ENCODE measurements around the gene FAM98C. TPM values are rescaled to one million over a fixed set of nuclear protein-coding genes. Genes with fewer than 3 reads are reported as not detected.
"Not testable (repeated sequence)": the region's sequence is repeated elsewhere in the genome, so short reads cannot be mapped to it uniquely, and the experiment has no call there.

The FAM98C gene
- total RNA-seq, 4 donors from 2014 or later: 8.7 to 27.1 (median 15.9) TPM

GRCh38 chr19:38411041-38411712, 8.3 kb downstream of the FAM98C start:
- TF ChIP-seq POLR2A (IDR thresholded peaks at IDR 0.05) (no peak), EP300 (IDR thresholded peaks at IDR 0.05) (no peak), POLR2AphosphoS5 (IDR thresholded peaks at IDR 0.05) (no peak)
- TF ChIP-seq, protein P1, sequence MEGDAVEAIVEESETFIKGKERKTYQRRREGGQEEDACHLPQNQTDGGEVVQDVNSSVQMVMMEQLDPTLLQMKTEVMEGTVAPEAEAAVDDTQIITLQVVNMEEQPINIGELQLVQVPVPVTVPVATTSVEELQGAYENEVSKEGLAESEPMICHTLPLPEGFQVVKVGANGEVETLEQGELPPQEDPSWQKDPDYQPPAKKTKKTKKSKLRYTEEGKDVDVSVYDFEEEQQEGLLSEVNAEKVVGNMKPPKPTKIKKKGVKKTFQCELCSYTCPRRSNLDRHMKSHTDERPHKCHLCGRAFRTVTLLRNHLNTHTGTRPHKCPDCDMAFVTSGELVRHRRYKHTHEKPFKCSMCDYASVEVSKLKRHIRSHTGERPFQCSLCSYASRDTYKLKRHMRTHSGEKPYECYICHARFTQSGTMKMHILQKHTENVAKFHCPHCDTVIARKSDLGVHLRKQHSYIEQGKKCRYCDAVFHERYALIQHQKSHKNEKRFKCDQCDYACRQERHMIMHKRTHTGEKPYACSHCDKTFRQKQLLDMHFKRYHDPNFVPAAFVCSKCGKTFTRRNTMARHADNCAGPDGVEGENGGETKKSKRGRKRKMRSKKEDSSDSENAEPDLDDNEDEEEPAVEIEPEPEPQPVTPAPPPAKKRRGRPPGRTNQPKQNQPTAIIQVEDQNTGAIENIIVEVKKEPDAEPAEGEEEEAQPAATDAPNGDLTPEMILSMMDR (IDR thresholded peaks at IDR 0.05): no peak
- no peak overlapping the region for H3K27ac ChIP-seq
- 64 to 78% methylated on average over 2 to 4 of the region's 13 CpGs for WGBS, 2 donors (ENCODE audit: low coverage in 1 of 2)
- no peak overlapping the region for H3K4me3 ChIP-seq
- no peaks in the 10 kb centered on the region for H3K9me3 ChIP-seq
- no peak for ATAC-seq
- peaks cover 0 to 27% of the 10 kb centered on the region in 2 donors for H3K36me3 ChIP-seq
- no peaks in the 10 kb centered on the region for H3K4me1 ChIP-seq
- peaks cover 32% of the 10 kb centered on the region for H3K27me3 ChIP-seq

DNA sequence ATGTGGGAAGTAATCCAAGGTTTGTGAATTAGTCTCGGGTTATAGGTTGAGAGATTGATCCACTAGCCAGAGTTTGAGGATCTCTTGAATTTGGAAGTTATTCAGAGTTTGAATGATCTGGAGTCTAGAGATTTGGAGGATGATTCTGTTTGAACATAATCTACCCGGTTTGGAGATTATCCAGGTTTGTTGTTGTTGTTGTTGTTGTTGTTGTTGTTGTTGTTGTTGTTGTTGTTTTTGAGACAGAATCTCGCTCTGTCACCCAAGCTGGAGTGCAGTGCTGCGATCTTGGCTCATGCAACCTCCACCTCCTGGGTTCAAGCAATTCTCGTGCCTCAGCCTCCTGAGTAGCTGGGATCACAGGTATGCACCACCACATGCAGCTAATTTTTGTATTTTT, 9.0 kb downstream of the FAM98C start:
- not testable (repeated sequence) for H3K4me3 ChIP-seq, H3K4me1 ChIP-seq, ATAC-seq, H3K27ac ChIP-seq, H3K9me3 ChIP-seq
- H3K36me3 ChIP-seq: peaks cover 0 to 19% of the 10 kb centered on the region in 2 donors
- peaks cover 35% of the 10 kb centered on the region for H3K27me3 ChIP-seq
- 82 to 92% methylated on average over 2 to 3 of the region's 5 CpGs for WGBS, 2 donors (ENCODE audit: low coverage in 1 of 2)

- WGBS, 2 donors (ENCODE audit: low coverage in 1 of 2): 89 to 90% methylated on average over 5 to 8 of the region's 8 CpGs
- no peak for ATAC-seq
- Histone ChIP-seq H3K36me3 (peaks cover 0 to 13% of the 10 kb centered on the region in 2 donors), H3K4me3 (no peak overlapping the region), H3K27me3 (peaks cover 41% of the 10 kb centered on the region), H3K9me3 (no peaks in the 10 kb centered on the region), H3K27ac (no peak overlapping the region), H3K4me1 (peaks cover 0 to 1% (median 0%) of the 10 kb centered on the region in 3 donors)
- TF ChIP-seq, protein P1 (IDR thresholded peaks at IDR 0.05): no peak
- no peak for TF ChIP-seq EP300 (IDR thresholded peaks at IDR 0.05)
These were observed 9.6 kb downstream of the FAM98C start for GRCh38 chr19:38412491-38412890.

DNA sequence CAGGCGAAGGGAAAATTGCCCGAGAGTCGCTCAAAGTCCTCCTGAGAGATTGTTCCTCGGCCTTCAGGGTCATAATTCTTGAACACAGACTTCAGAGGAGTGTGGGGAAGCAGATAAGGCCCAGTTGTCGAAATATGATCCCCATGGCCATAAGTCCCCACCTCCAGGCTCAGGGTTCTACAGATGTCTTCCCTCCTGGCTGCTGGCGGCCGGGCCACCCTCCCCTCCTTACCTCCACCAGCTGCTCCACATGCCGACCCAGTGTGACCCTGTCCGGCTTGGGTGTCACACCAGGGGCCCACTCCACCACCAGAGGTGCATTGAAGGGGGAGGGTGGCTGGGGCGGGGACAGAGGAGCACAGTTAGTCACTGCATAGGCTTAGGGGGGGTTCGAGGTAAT, 10.1 kb downstream of the FAM98C start:
- Histone ChIP-seq H3K9me3 (no peaks in the 10 kb centered on the region), H3K4me3 (no peak overlapping the region), H3K27me3 (peaks cover 45% of the 10 kb centered on the region), H3K36me3 (peaks cover 0 to 9% of the 10 kb centered on the region in 2 donors), H3K4me1 (peaks cover 0 to 6% (median 3%) of the 10 kb centered on the region in 3 donors), H3K27ac (no peak overlapping the region)
- ATAC-seq: no peak
- 69 to 80% methylated on average over 1 to 7 of the region's 11 CpGs for WGBS, 2 donors (ENCODE audit: low coverage in 1 of 2)
- TF ChIP-seq EP300 (IDR thresholded peaks at IDR 0.05): no peak
- no peak for TF ChIP-seq POLR2AphosphoS5 (IDR thresholded peaks at IDR 0.05)
- TF ChIP-seq, protein P1 (IDR thresholded peaks at IDR 0.05): no peak
- no peak for TF ChIP-seq POLR2A (IDR thresholded peaks at IDR 0.05)

- 84% methylated on average over 2 of the region's 6 CpGs; no CpG with 5 or more reads in 1 of the 2 donors for WGBS, 2 donors (ENCODE audit: low coverage in 1 of 2)
- no peak for ATAC-seq
- Histone ChIP-seq H3K4me1 (peaks cover 0 to 11% (median 7%) of the 10 kb centered on the region in 3 donors), H3K36me3 (peaks cover 0 to 4% of the 10 kb centered on the region in 2 donors), H3K27ac (no peak overlapping the region), H3K4me3 (no peak overlapping the region), H3K9me3 (no peaks in the 10 kb centered on the region), H3K27me3 (peaks cover 50% of the 10 kb centered on the region)
- TF ChIP-seq EP300 (IDR thresholded peaks at IDR 0.05) (no peak), POLR2A (IDR thresholded peaks at IDR 0.05) (no peak), POLR2AphosphoS5 (IDR thresholded peaks at IDR 0.05) (no peak)
- TF ChIP-seq, protein P1 (IDR thresholded peaks at IDR 0.05): no peak
These were observed 10.5 kb downstream of the FAM98C start for GRCh38 chr19:38413416-38413815.

All from gastroesophageal sphincter (tissue), 4 donors.